GM12878 (cell line): ENCODE results near the gene UHRF1. TPM values are rescaled to one million over a fixed set of nuclear protein-coding genes. Genes with fewer than 3 reads are reported as not detected.

ENCODE experiments used
- ATAC-seq: fragments of 200-7000 bp; cut with Tn5 transposase; 3 replicates; pipeline ENCODE4 v1.9.1; 2020; ENCODE audit warnings: mild to moderate bottlenecking, moderate library complexity
- BruUV-seq: library from RNA; stranded (reverse); fragments of 400-500 nt; replicated peaks from 2 replicates; lab custom pipeline; 2021; lab: Mats Ljungman, UMichigan
- CTCF ChIA-PET: fragments of 300-600 bp; sonication (Branson Sonifier 250); formaldehyde crosslinking; extraction: SDS; loops from one replicate; lab custom pipeline; 2021; ENCODE audit warnings: inconsistent platforms; lab: Yijun Ruan, JAX
- POLR2A ChIA-PET: fragments of 350-600 bp; formaldehyde crosslinking; extraction: SDS; loops from one replicate; lab custom pipeline; 2021; ENCODE audit warnings: inconsistent platforms; lab: Charles Lee
- RAD21 ChIA-PET: fragments of 300-600 bp; sonication (Branson Sonifier 250); formaldehyde crosslinking; loops from one replicate; lab custom pipeline; 2023; ENCODE audit warnings: antibody characterized with exemption; ENCODE audit not compliant: unreplicated experiment; lab: Charles Lee
- SMC1A ChIA-PET: fragments of 300-600 bp; sonication (Branson Sonifier 250); formaldehyde crosslinking; loops from one replicate; lab custom pipeline; 2023; ENCODE audit not compliant: unreplicated experiment, uncharacterized antibody; lab: Charles Lee
- DNase-seq: peaks from one replicate; pipeline ENCODE4 v3.0.0-alpha.2; 2011; ENCODE audit warnings: low read depth, low spot score
- FAIRE-seq: peaks from 3 replicates; lab custom pipeline; 2011; peaks lifted over from hg19 to GRCh38; lab: Jason Lieb, UNC
- H2AFZ ChIP-seq: 2 replicates; pipeline ENCODE4 v1.6.0; 2011; ENCODE audit warnings: low read depth, low read length, control low read depth; ENCODE audit not compliant: control insufficient read depth
- H3K27ac ChIP-seq: 2 replicates; pipeline ENCODE4 v1.5.1; 2011; ENCODE audit warnings: control low read depth; ENCODE audit not compliant: control insufficient read depth, insufficient read depth
- H3K27me3 ChIP-seq, 2 experiments: replicated peaks in 1 of 2; 2 replicates each; pipeline versions ENCODE4 v1.6.0 to v1.6.1; 2011; ENCODE audit warnings: low read length in 1 of 2; ENCODE audit not compliant: control insufficient read depth in 2 of 2, insufficient read depth in 2 of 2
- H3K36me3 ChIP-seq, 2 experiments: 2 replicates each; pipeline ENCODE4 v1.5.1; 2011; ENCODE audit warnings: low read length in 1 of 2; ENCODE audit not compliant: control insufficient read depth in 2 of 2, insufficient read depth in 2 of 2
- H3K4me1 ChIP-seq: 2 replicates; pipeline ENCODE4 v1.6.1; 2011; ENCODE audit warnings: mild to moderate bottlenecking, low read length, moderate library complexity, mixed read lengths; ENCODE audit not compliant: control insufficient read depth, insufficient read depth
- H3K4me2 ChIP-seq: 2 replicates; pipeline ENCODE4 v1.6.0; 2011; ENCODE audit warnings: control low read depth; ENCODE audit not compliant: control insufficient read depth, insufficient read depth
- H3K4me3 ChIP-seq: fragments of 200-600 bp; sonication (generic); 2 replicates; pipeline ENCODE4 v1.5.1; 2016
- H3K79me2 ChIP-seq: 2 replicates; pipeline ENCODE4 v1.6.0; 2011; ENCODE audit warnings: low read length; ENCODE audit not compliant: control insufficient read depth, insufficient read depth
- H3K9ac ChIP-seq: 2 replicates; pipeline ENCODE4 v1.8.0; 2011; ENCODE audit warnings: low read length, control low read depth, mixed read lengths; ENCODE audit not compliant: control insufficient read depth, insufficient read depth
- H3K9me3 ChIP-seq: replicated peaks from 3 replicates; pipeline ENCODE4 v1.5.1; 2011; ENCODE audit warnings: mild to moderate bottlenecking, low read length; ENCODE audit not compliant: control insufficient read depth, insufficient read depth
- H4K20me1 ChIP-seq: 2 replicates; pipeline ENCODE4 v1.6.0; 2011; ENCODE audit not compliant: control insufficient read depth, insufficient read depth
- ATF2 ChIP-seq: IDR thresholded peaks from 2 replicates; pipeline ENCODE4 v1.6.1; 2012; ENCODE audit warnings: low read length, inconsistent platforms
- ATF3 ChIP-seq: IDR thresholded peaks from 2 replicates; pipeline ENCODE4 v1.6.1; 2011; ENCODE audit warnings: low read depth, mild to moderate bottlenecking, low read length, moderate library complexity, borderline replicate concordance; ENCODE audit errors: extremely low read depth
- E4F1 ChIP-seq: fragments of 450-650 bp; IDR thresholded peaks from 2 replicates; pipeline ENCODE4 v1.6.1; 2018; ENCODE audit warnings: borderline replicate concordance, mild to moderate bottlenecking; ENCODE audit not compliant: partially characterized antibody
- EED ChIP-seq: sonication (generic); IDR thresholded peaks from 2 replicates; pipeline ENCODE4 v1.6.1; 2016; ENCODE audit warnings: antibody characterized with exemption, low read depth
- ETV6 ChIP-seq, 2 experiments: fragments of 450-650 bp in 1 of 2; IDR thresholded peaks in 1 of 2; conservative IDR thresholded peaks in 1 of 2; 2 replicates each; pipeline ENCODE4 v1.6.1; 2014; ENCODE audit warnings: antibody characterized with exemption in 1 of 2, borderline replicate concordance in 1 of 2, low read depth in 1 of 2, mild to moderate bottlenecking in 1 of 2, moderate library complexity in 1 of 2
- FOS ChIP-seq: IDR thresholded peaks from 3 replicates; pipeline ENCODE4 v1.6.1; 2011; ENCODE audit warnings: borderline replicate concordance; ENCODE audit not compliant: insufficient read length; ENCODE audit errors: extremely low read depth
- MTA2 ChIP-seq: fragments of 450-650 bp; IDR thresholded peaks from 2 replicates; pipeline ENCODE4 v1.6.1; 2016; ENCODE audit warnings: low read depth, mild to moderate bottlenecking, moderate library complexity
- POLR2AphosphoS2 ChIP-seq: IDR thresholded peaks from 2 replicates; pipeline ENCODE4 v1.6.1; 2011; ENCODE audit warnings: low read depth, mild to moderate bottlenecking, low read length, improper control_type of control experiment, moderate library complexity
- REST ChIP-seq: IDR thresholded peaks from 2 replicates; pipeline ENCODE4 v1.6.1; 2012; ENCODE audit warnings: mild to moderate bottlenecking, low read depth, low read length
- SRF ChIP-seq, 2 experiments: IDR thresholded peaks; 2 replicates each; pipeline ENCODE4 v1.6.1; 2011; ENCODE audit warnings: low read depth in 2 of 2, low read length in 2 of 2, mild to moderate bottlenecking in 1 of 2, moderate library complexity in 1 of 2
- TARDBP ChIP-seq: IDR thresholded peaks from 2 replicates; pipeline ENCODE4 v1.6.1; 2016; ENCODE audit warnings: borderline replicate concordance
- USF1 ChIP-seq: IDR thresholded peaks from 2 replicates; pipeline ENCODE4 v1.6.1; 2011; ENCODE audit warnings: borderline replicate concordance, low read depth, mild to moderate bottlenecking, moderate library complexity, mixed read lengths, low read length; ENCODE audit not compliant: insufficient read depth; ENCODE audit errors: extremely low read length
- ZNF384 ChIP-seq: IDR thresholded peaks from 2 replicates; pipeline ENCODE4 v1.6.1; 2012; ENCODE audit warnings: low read depth, mild to moderate bottlenecking, low read length, improper control_type of control experiment, borderline replicate concordance
- ZSCAN29 ChIP-seq: fragments of 450-650 bp; IDR thresholded peaks from 2 replicates; pipeline ENCODE4 v1.6.1; 2017; ENCODE audit warnings: mild to moderate bottlenecking, moderate library complexity
- WGBS: methylation state at CpG from one replicate; pipeline ENCODE4 v1.1.6; 2016; ENCODE audit warnings: low lambda C conversion rate; ENCODE audit not compliant: insufficient replicate concordance, insufficient coverage; ENCODE audit errors: missing lambda C conversion rate; 5-methylcytosine and 5-hydroxymethylcytosine counted together
- in situ Hi-C: fragments of 300-500 bp; cut with MboI; formaldehyde crosslinking; loops from 9 replicates; pipeline ENCODE4 v1.14.3; 2018; ENCODE audit warnings: mixed read lengths
- intact Hi-C: fragments of 100-400 bp; cut with micrococcal nuclease; formaldehyde crosslinking; loops from one replicate; pipeline ENCODE4 v1.14.2; 2022; ENCODE audit not compliant: unreplicated experiment
- polyA plus RNA-seq, 11 experiments: library from polyadenylated mRNA; depleted of rRNA in 4 of 11; unstranded in 6 of 11; stranded (reverse) in 5 of 11; fragments of >200 nt; fragmentation: Nextera tagmentation in 4 of 11; fragmentation: Illumina TruSeq in 1 of 11; extraction: Ambion mirVana in 4 of 11; extraction: Trizol in 1 of 11; gene quantifications; 1 replicate in 1 of 11; 2 replicates in 10 of 11; pipeline versions ENCODE4 v1.2.1 to v1.2.3, GENCODE V29; 2011 to 2016; ENCODE audit warnings: inconsistent platforms in 2 of 11, missing spikeins in 2 of 11, low read depth in 1 of 11
- total RNA-seq, 4 experiments: library from RNA; depleted of rRNA in 3 of 4; stranded (reverse); fragments of >200 nt in 3 of 4; fragmentation: Illumina TruSeq in 1 of 4; extraction: Trizol in 1 of 4; gene quantifications; 2 replicates each; pipeline versions ENCODE4 v1.2.1 to v1.2.3, GENCODE V29; 2013 to 2021

Gene UHRF1
- total and polyA plus RNA-seq, 10 of the 15 experiments (the other 5 are each of a cell fraction or from before 2014, with no cell fraction given), result 13.0 to 109 (median 37.7) TPM

GRCh38 chr19:4986471-4986891 is 77.2 kb downstream of the UHRF1 start:
- Histone ChIP-seq H2AFZ (no peak overlapping the region), H3K27ac (no peak overlapping the region), H3K4me1 (no peaks in the 10 kb centered on the region), H4K20me1 (peaks cover 8% of the 10 kb centered on the region), H3K79me2 (peaks cover 22% of the 10 kb centered on the region), H3K9me3 (no peaks in the 10 kb centered on the region), H3K4me3 (no peak overlapping the region), H3K9ac (no peak overlapping the region), H3K4me2 (no peak overlapping the region), H3K36me3 (peaks cover 0 to 8% of the 10 kb centered on the region in 2 experiments; a peak in 1 of 4 replicates), H3K27me3 (no peaks in the 10 kb centered on the region)
- no TSS peak for BruUV-seq
- CTCF ChIA-PET, result no interaction called here
- DNase-seq (no peak), ATAC-seq (no peak), FAIRE-seq (no peak)
- SMC1A ChIA-PET, result no interaction called here
- WGBS, result 95% methylated on average over 19 of the region's 19 CpGs
- RAD21 ChIA-PET, result no interaction called here
- intact Hi-C loops, result no loop called here
- POLR2A ChIA-PET, result no interaction called here
- in situ Hi-C loops, result no loop called here
- TF ChIP-seq TARDBP (no peak), ATF2 (no peak), USF1 (no peak), REST (no peak), POLR2AphosphoS2 (no peak), SRF (IDR thresholded peaks at IDR 0.05; ENCODE audit: low read depth in 2 of 2, low read length in 2 of 2) (no peak), ATF3 (no peak), FOS (no peak), ZNF384 (no peak), MTA2 (no peak), EED (no peak), ZSCAN29 (no peak), ETV6 (conservative IDR thresholded peaks at IDR 0.05 in 1 of 2, IDR thresholded peaks at IDR 0.05 in 1 of 2; ENCODE audit: borderline replicate concordance in 1 of 2, low read depth in 1 of 2) (no peak), E4F1 (no peak)
